ENCODE measurements around the gene DNAJB7. TPM values are rescaled to one million over a fixed set of nuclear protein-coding genes. Genes with fewer than 3 reads are reported as not detected.

Gene DNAJB7
- total RNA-seq (2021): not detected in 2 replicates
- Bru-seq, nascent RNA: percentile 33 among the genes with signal in this experiment
- BruChase-seq, experiment 1, labeled RNA remaining after a 2-hour chase: not detected
- BruChase-seq, experiment 2, labeled RNA remaining after a 6-hour chase: percentile 14 among the genes with signal in this experiment
- long read RNA-seq, transcript DNAJB7-201 (1 exons, 2,578 nt): major isoform, 36 of 36 reads
- long read RNA-seq, partial matches to known transcripts: 0 of 36 reads
- long read RNA-seq, other reads (novel, unspliced or antisense): 0 of 36 reads

GRCh38 chr22:40862013-40862412, at the start of gene DNAJB7:
Gene DNAJB7, minus strand, starts transcription at chr22:40862113. Its CDS starts 119 bp downstream, at chr22:40861994.
- no peak for DNase-seq (ENCODE audit: low spot score)
- Histone ChIP-seq H3K9me3 (ENCODE audit: low read depth, low read length, poor library complexity, severe bottlenecking) (no peaks in the 10 kb centered on the region), H3K4me1 (ENCODE audit: insufficient read depth, low read length, poor library complexity, severe bottlenecking) (peaks cover 4% of the 10 kb centered on the region), H3K27me3 (replicated peaks; ENCODE audit: insufficient read depth, low read depth, low read length, poor library complexity) (no peaks in the 10 kb centered on the region), H3K27ac (ENCODE audit: low read depth, low read length, poor library complexity, severe bottlenecking) (no peak within 1 kb of the TSS), H3K36me3 (ENCODE audit: insufficient read depth, low read length, poor library complexity, severe bottlenecking) (peaks cover 17% of the 10 kb centered on the region), H3K4me3 (ENCODE audit: low read depth, low read length, poor library complexity, severe bottlenecking) (no peak within 1 kb of the TSS)
- no TSS peak for BruUV-seq (replicated peaks)
- intact Hi-C loops (cut with micrococcal nuclease; ENCODE audit: unreplicated experiment): no loop called here
- ChIA-PET CTCF (interaction anchor here (1.5 kb wide), 1 partner anchor 179 kb away, joined by 4 read pairs; no protein-coding TSS in a partner anchor), POLR2A (ENCODE audit: low non-redundant PET) (no interaction called here)
- TF ChIP-seq EZH2 (IDR thresholded peaks at IDR 0.05; ENCODE audit: borderline replicate concordance, low read depth, low read length, poor library complexity, severe bottlenecking) (no peak), CTCF (conservative IDR thresholded peaks at IDR 0.05; ENCODE audit: low read depth, low read length) (no peak)

DNA sequence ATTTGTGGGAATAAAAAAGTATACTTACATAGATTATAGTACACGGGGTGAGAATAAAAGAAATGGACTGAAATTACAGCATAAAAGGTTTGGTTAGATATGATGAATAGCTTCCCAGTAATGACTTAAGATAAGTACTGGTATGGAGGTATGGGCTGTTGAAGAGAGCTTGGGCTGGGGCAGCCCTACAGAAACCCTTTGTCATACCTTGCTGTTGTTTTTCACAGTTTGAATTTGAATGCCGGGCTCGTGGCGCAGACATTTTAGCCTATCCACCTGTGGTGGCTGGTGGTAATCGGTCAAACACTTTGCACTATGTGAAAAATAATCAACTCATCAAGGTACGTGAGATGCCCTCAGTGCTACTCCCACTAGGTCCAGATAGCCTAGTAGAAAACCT, 47.0 kb upstream of the DNAJB7 start:
- CTCF ChIA-PET: interaction anchor here (0.6 to 1.0 kb wide), 2 partner anchors 10 to 226 kb away, joined by 3 to 10 read pairs; no protein-coding TSS in a partner anchor
- DNase-seq (ENCODE audit: low spot score): no peak
- H3K27ac ChIP-seq (ENCODE audit: low read depth, low read length, poor library complexity, severe bottlenecking): no peak overlapping the region
- TF ChIP-seq EZH2 (IDR thresholded peaks at IDR 0.05; ENCODE audit: borderline replicate concordance, low read depth, low read length, poor library complexity, severe bottlenecking) (no peak), CTCF (conservative IDR thresholded peaks at IDR 0.05; ENCODE audit: low read depth, low read length) (no peak)
- POLR2A ChIA-PET (ENCODE audit: low non-redundant PET): interaction anchor here (0.7 kb wide), 1 partner anchor 713 kb away, joined by 3 read pairs; no protein-coding TSS in a partner anchor
- no peaks in the 10 kb centered on the region for H3K4me1 ChIP-seq (ENCODE audit: insufficient read depth, low read length, poor library complexity, severe bottlenecking)
- no peak overlapping the region for H3K4me3 ChIP-seq (ENCODE audit: low read depth, low read length, poor library complexity, severe bottlenecking)
- intact Hi-C loops (cut with micrococcal nuclease; ENCODE audit: unreplicated experiment): no loop called here
- H3K27me3 ChIP-seq (replicated peaks; ENCODE audit: insufficient read depth, low read depth, low read length, poor library complexity): no peaks in the 10 kb centered on the region
- no TSS peak for BruUV-seq (replicated peaks)
- no peaks in the 10 kb centered on the region for H3K9me3 ChIP-seq (ENCODE audit: low read depth, low read length, poor library complexity, severe bottlenecking)
- peaks cover 17% of the 10 kb centered on the region for H3K36me3 ChIP-seq (ENCODE audit: insufficient read depth, low read length, poor library complexity, severe bottlenecking)

DNA sequence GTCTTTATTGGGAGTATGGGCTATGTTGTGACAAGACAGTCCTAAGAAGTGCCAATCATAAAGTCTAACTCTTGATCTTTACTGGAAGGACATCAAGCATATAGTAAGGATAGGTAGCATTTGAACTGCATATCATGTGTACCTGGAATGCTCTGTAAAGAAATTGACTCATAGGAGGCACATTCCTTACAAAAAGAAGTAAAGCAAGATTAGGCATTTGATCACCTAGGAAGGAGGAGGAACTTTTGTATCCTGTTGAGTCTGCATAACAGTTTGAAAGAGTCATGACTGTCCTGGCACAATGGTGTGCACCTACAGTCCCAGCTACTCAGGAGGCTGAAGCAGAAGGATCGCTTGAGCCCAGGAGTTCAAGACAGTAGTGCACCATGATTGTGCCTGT, 42.2 kb upstream of the DNAJB7 start:
- no peaks in the 10 kb centered on the region for H3K27me3 ChIP-seq (replicated peaks; ENCODE audit: insufficient read depth, low read depth, low read length, poor library complexity)
- no peak overlapping the region for H3K4me3 ChIP-seq (ENCODE audit: low read depth, low read length, poor library complexity, severe bottlenecking)
- no peaks in the 10 kb centered on the region for H3K9me3 ChIP-seq (ENCODE audit: low read depth, low read length, poor library complexity, severe bottlenecking)
- BruUV-seq (replicated peaks): no TSS peak
- ChIA-PET CTCF (no interaction called here), POLR2A (ENCODE audit: low non-redundant PET) (no interaction called here)
- H3K4me1 ChIP-seq (ENCODE audit: insufficient read depth, low read length, poor library complexity, severe bottlenecking): no peaks in the 10 kb centered on the region
- intact Hi-C loops (cut with micrococcal nuclease; ENCODE audit: unreplicated experiment): no loop called here
- H3K27ac ChIP-seq (ENCODE audit: low read depth, low read length, poor library complexity, severe bottlenecking): no peak overlapping the region
- no peak for DNase-seq (ENCODE audit: low spot score)
- H3K36me3 ChIP-seq (ENCODE audit: insufficient read depth, low read length, poor library complexity, severe bottlenecking): peaks cover 7% of the 10 kb centered on the region
- TF ChIP-seq EZH2 (IDR thresholded peaks at IDR 0.05; ENCODE audit: borderline replicate concordance, low read depth, low read length, poor library complexity, severe bottlenecking): no peak
- no peak for TF ChIP-seq CTCF (conservative IDR thresholded peaks at IDR 0.05; ENCODE audit: low read depth, low read length)
